K562 (cell line): Measurements from ENCODE around the gene CCDC82. TPM values are rescaled to one million over a fixed set of nuclear protein-coding genes. Genes with fewer than 3 reads are reported as not detected.

ENCODE experiments used
- CXXC5 ChIP-seq: fragments of 250-450 bp; sonication (Bioruptor Pico); IDR thresholded peaks from 2 replicates; pipeline ENCODE4 v1.8.0; 2022; ENCODE audit warnings: inconsistent platforms, mild to moderate bottlenecking, moderate library complexity
- DACH1 ChIP-seq: fragments of 450-650 bp; IDR thresholded peaks from 2 replicates; pipeline ENCODE4 v1.6.1; 2018; ENCODE audit not compliant: partially characterized antibody
- DNMT1 ChIP-seq: fragments of 450-650 bp; IDR thresholded peaks from 2 replicates; pipeline ENCODE4 v1.6.1; 2016; ENCODE audit warnings: antibody characterized with exemption, mild to moderate bottlenecking
- GATA2 ChIP-seq: sonication (generic); formaldehyde crosslinking; IDR thresholded peaks from 2 replicates; pipeline ENCODE4 v1.4.0; 2020; ENCODE audit warnings: mild to moderate bottlenecking, missing genetic modification reagents
- HMG20A ChIP-seq: fragments of 450-650 bp; formaldehyde crosslinking; conservative IDR thresholded peaks from 2 replicates; pipeline ENCODE4 v1.4.0; 2020; ENCODE audit warnings: mild to moderate bottlenecking, mixed read lengths
- HMGN3 ChIP-seq: IDR thresholded peaks from 2 replicates; pipeline ENCODE4 v1.6.1; 2011; ENCODE audit warnings: borderline replicate concordance, low read depth, mild to moderate bottlenecking, mixed read lengths, low read length; ENCODE audit not compliant: insufficient read length; ENCODE audit errors: extremely low read depth
- JUND ChIP-seq, 2 experiments: IDR thresholded peaks; 2 replicates in 1 of 2; 3 replicates in 1 of 2; pipeline ENCODE4 v1.6.1; 2011; ENCODE audit warnings: borderline replicate concordance in 2 of 2, low read depth in 2 of 2, low read length in 2 of 2, improper control_type of control experiment in 1 of 2, missing biosample characterization in 1 of 2, missing genetic modification characterization in 1 of 2, missing genetic modification reagents in 1 of 2
- KAT8 ChIP-seq: fragments of 450-650 bp; IDR thresholded peaks from 2 replicates; pipeline ENCODE4 v1.6.1; 2016; ENCODE audit warnings: low read depth, mild to moderate bottlenecking
- KLF6 ChIP-seq: fragments of 250-450 bp; sonication (Bioruptor Pico); IDR thresholded peaks from 2 replicates; pipeline ENCODE4 v1.4.0; 2020; ENCODE audit warnings: mild to moderate bottlenecking, moderate library complexity, borderline replicate concordance
- LEF1 ChIP-seq: fragments of 450-650 bp; IDR thresholded peaks from 2 replicates; pipeline ENCODE4 v1.6.1; 2016; ENCODE audit warnings: mild to moderate bottlenecking
- NFE2L1 ChIP-seq: fragments of 450-650 bp; IDR thresholded peaks from 2 replicates; pipeline ENCODE4 v1.6.1; 2016; ENCODE audit warnings: missing genetic modification characterization, low read depth, mild to moderate bottlenecking, missing compliant biosample characterization, moderate library complexity, borderline replicate concordance
- NRF1 ChIP-seq, 2 experiments: fragments of 450-650 bp; IDR thresholded peaks in 1 of 2; conservative IDR thresholded peaks in 1 of 2; 2 replicates each; pipeline ENCODE4 v1.6.1; 2014; ENCODE audit warnings: mild to moderate bottlenecking in 2 of 2
- RAD51 ChIP-seq: fragments of 450-650 bp; IDR thresholded peaks from 2 replicates; pipeline ENCODE4 v1.7.1; 2016; ENCODE audit warnings: low read depth, mild to moderate bottlenecking, borderline replicate concordance
- RBM15 ChIP-seq: fragments of 200-400 bp; formaldehyde crosslinking; IDR thresholded peaks from 2 replicates; pipeline ENCODE4 v1.6.1; 2018; ENCODE audit warnings: mild to moderate bottlenecking, low read length, moderate library complexity; ENCODE audit not compliant: insufficient read depth
- RBM34 ChIP-seq: fragments of 200-400 bp; formaldehyde crosslinking; IDR thresholded peaks from 2 replicates; pipeline ENCODE4 v1.6.1; 2018; ENCODE audit warnings: low read length, borderline replicate concordance; ENCODE audit not compliant: insufficient read depth
- SUPT5H ChIP-seq: fragments of 450-650 bp; IDR thresholded peaks from 2 replicates; pipeline ENCODE4 v1.6.1; 2016
- TAL1 ChIP-seq: fragments of 450-650 bp; IDR thresholded peaks from 2 replicates; pipeline ENCODE4 v1.6.1; 2016; ENCODE audit warnings: mild to moderate bottlenecking
- TRIM25 ChIP-seq: fragments of 450-650 bp; IDR thresholded peaks from 2 replicates; pipeline ENCODE4 v1.7.0; 2016; ENCODE audit warnings: borderline replicate concordance
- ZBTB7A ChIP-seq: IDR thresholded peaks from 2 replicates; pipeline ENCODE4 v1.6.1; 2011; ENCODE audit warnings: low read depth, mild to moderate bottlenecking, low read length, moderate library complexity, borderline replicate concordance; ENCODE audit not compliant: control insufficient read depth
- ZEB2 ChIP-seq: fragments of 450-650 bp; IDR thresholded peaks from 2 replicates; pipeline ENCODE4 v1.6.1; 2016
- ZNF124 ChIP-seq: sonication (generic); formaldehyde crosslinking; IDR thresholded peaks from 2 replicates; pipeline ENCODE4 v1.8.1; 2022; ENCODE audit warnings: missing genetic modification reagents
- ZNF232 ChIP-seq: sonication (generic); formaldehyde crosslinking; IDR thresholded peaks from 2 replicates; pipeline ENCODE4 v1.8.0; 2022; ENCODE audit warnings: mild to moderate bottlenecking, missing genetic modification reagents
- ZNF239 ChIP-seq: fragments of 250-450 bp; sonication (Bioruptor Pico); IDR thresholded peaks from 2 replicates; pipeline ENCODE4 v1.4.0; 2020; ENCODE audit warnings: mild to moderate bottlenecking
- ZNF253 ChIP-seq: fragments of 250-450 bp; sonication (Bioruptor Pico); conservative IDR thresholded peaks from 2 replicates; pipeline ENCODE4 v1.6.1; 2021; ENCODE audit warnings: mild to moderate bottlenecking
- ZNF589 ChIP-seq: fragments of 200-800 bp; sonication (Bioruptor generic); IDR thresholded peaks from 2 replicates; pipeline ENCODE4 v1.6.1; 2016; ENCODE audit warnings: low read depth, missing genetic modification characterization, missing compliant biosample characterization
- polyA plus RNA-seq, 8 experiments: library from polyadenylated mRNA; depleted of rRNA in 4 of 8; stranded (reverse) in 5 of 8; unstranded in 3 of 8; fragments of >200 nt; fragmentation: Nextera tagmentation in 2 of 8; fragmentation: Illumina TruSeq in 1 of 8; extraction: Ambion mirVana in 2 of 8; extraction: Trizol in 1 of 8; gene quantifications; 2 replicates each; pipeline versions ENCODE4 v1.2.1 to v1.2.3, GENCODE V29; 2011 to 2014; ENCODE audit warnings: inconsistent platforms in 1 of 8, missing spikeins in 1 of 8
- total RNA-seq, 7 experiments: library from RNA; depleted of rRNA in 6 of 7; stranded (reverse); fragments of >200 nt in 6 of 7; fragmentation: Illumina TruSeq in 2 of 7; extraction: Trizol in 2 of 7; gene quantifications; 2 replicates each; pipeline versions ENCODE4 v1.2.1 to v1.2.3, GENCODE V29; 2011 to 2021; ENCODE audit warnings: low replicate concordance in 1 of 7
- TF ChIP-seq, protein P1 (sequence below): fragments of 250-450 bp; sonication (Bioruptor Pico); IDR thresholded peaks from 2 replicates; pipeline ENCODE4 v1.8.0; 2021; ENCODE audit warnings: mild to moderate bottlenecking, moderate library complexity
- TF ChIP-seq, protein P2 (sequence below): sonication (generic); formaldehyde crosslinking; IDR thresholded peaks from 2 replicates; pipeline ENCODE4 v1.8.1; 2023; ENCODE audit warnings: mild to moderate bottlenecking, missing genetic modification reagents

The CCDC82 gene
- total and polyA plus RNA-seq, 9 of the 15 experiments (the other 6 are each of a cell fraction or from before 2014, with no cell fraction given) = 12.5 to 51.3 (median 24.5) TPM

GRCh38 chr11:96318850-96319249 lies 70.9 kb downstream of the CCDC82 start (continued):
- no peak for TF ChIP-seq JUND (IDR thresholded peaks at IDR 0.05; ENCODE audit: borderline replicate concordance, low read depth, low read length)
- peak; percentile 47; the same call in 1 of the 3 replicates for TF ChIP-seq JUND (tag; IDR thresholded peaks at IDR 0.05; ENCODE audit: borderline replicate concordance, low read depth, low read length)
- TF ChIP-seq ZNF253 (CRISPR knock-in tag) = no peak
- TF ChIP-seq RAD51 = no peak
- TF ChIP-seq TRIM25 = no peak
- no peak for TF ChIP-seq RBM15
- TF ChIP-seq DACH1 = no peak
- TF ChIP-seq ZNF589 = no peak
- no peak for TF ChIP-seq ZNF239 (CRISPR knock-in tag)
- TF ChIP-seq ZEB2 = 0 out of 2 replicates have a peak, but pooled peaks have one; percentile 33
- no peak for TF ChIP-seq KLF6 (CRISPR knock-in tag)
- TF ChIP-seq DNMT1 = no peak
- no peak for TF ChIP-seq HMGN3
- TF ChIP-seq HMG20A (CRISPR knock-in tag) = no peak
- no peak for TF ChIP-seq LEF1
- TF ChIP-seq GATA2 (CRISPR knock-in tag) = no peak; the same call in 1 of the 2 replicates
- TF ChIP-seq NRF1 (conservative IDR thresholded peaks at IDR 0.05 in 1 of 2, IDR thresholded peaks at IDR 0.05 in 1 of 2) = no peak
- no peak for TF ChIP-seq SUPT5H
- no peak for TF ChIP-seq KAT8
- peak; percentile 59 for TF ChIP-seq TAL1
- TF ChIP-seq NFE2L1 (tag) = no peak
- TF ChIP-seq, protein P1, sequence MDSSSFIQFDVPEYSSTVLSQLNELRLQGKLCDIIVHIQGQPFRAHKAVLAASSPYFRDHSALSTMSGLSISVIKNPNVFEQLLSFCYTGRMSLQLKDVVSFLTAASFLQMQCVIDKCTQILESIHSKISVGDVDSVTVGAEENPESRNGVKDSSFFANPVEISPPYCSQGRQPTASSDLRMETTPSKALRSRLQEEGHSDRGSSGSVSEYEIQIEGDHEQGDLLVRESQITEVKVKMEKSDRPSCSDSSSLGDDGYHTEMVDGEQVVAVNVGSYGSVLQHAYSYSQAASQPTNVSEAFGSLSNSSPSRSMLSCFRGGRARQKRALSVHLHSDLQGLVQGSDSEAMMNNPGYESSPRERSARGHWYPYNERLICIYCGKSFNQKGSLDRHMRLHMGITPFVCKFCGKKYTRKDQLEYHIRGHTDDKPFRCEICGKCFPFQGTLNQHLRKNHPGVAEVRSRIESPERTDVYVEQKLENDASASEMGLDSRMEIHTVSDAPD = no peak
- TF ChIP-seq ZBTB7A = no peak
- TF ChIP-seq ZNF124 (CRISPR knock-in tag) = no peak
- TF ChIP-seq, protein P2, sequence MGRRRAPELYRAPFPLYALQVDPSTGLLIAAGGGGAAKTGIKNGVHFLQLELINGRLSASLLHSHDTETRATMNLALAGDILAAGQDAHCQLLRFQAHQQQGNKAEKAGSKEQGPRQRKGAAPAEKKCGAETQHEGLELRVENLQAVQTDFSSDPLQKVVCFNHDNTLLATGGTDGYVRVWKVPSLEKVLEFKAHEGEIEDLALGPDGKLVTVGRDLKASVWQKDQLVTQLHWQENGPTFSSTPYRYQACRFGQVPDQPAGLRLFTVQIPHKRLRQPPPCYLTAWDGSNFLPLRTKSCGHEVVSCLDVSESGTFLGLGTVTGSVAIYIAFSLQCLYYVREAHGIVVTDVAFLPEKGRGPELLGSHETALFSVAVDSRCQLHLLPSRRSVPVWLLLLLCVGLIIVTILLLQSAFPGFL = no peak
- TF ChIP-seq CXXC5 (CRISPR knock-in tag) = no peak; the same call in 1 of the 2 replicates
- TF ChIP-seq RBM34 = no peak
- TF ChIP-seq ZNF232 (CRISPR knock-in tag) = no peak
